H1 (cell line): ENCODE results near the gene SLC12A5. TPM values are rescaled to one million over a fixed set of nuclear protein-coding genes. Genes with fewer than 3 reads are reported as not detected.

Source experiments
- CTCF ChIA-PET: fragments of 300-600 bp; sonication (Branson Sonifier 250); formaldehyde crosslinking; loops from one replicate; lab custom pipeline; 2021; ENCODE audit not compliant: partially characterized antibody; lab: Charles Lee
- POLR2A ChIA-PET: fragments of 300-600 bp; sonication (Branson Sonifier 250); formaldehyde crosslinking; loops from one replicate; lab custom pipeline; 2021; ENCODE audit warnings: inconsistent platforms; ENCODE audit not compliant: partially characterized antibody; lab: Charles Lee
- DNase-seq, 2 experiments: peaks; one replicate each; pipeline versions ENCODE4 v3.0.0 to v3.0.0-alpha.2; 2010 to 2022; ENCODE audit warnings: low spot score in 2 of 2, low read depth in 1 of 2, mixed read lengths in 1 of 2
- FAIRE-seq: peaks from 2 replicates; lab custom pipeline; 2011; peaks lifted over from hg19 to GRCh38; lab: Jason Lieb, UNC
- H2AFZ ChIP-seq: 2 replicates; pipeline ENCODE4 v1.8.1; 2012; ENCODE audit warnings: low read length, inconsistent platforms
- H2AK5ac ChIP-seq: 2 replicates; pipeline ENCODE4 v1.6.1; 2013; ENCODE audit warnings: low read depth, low read length
- H2BK120ac ChIP-seq: replicated peaks from 2 replicates; pipeline ENCODE3; 2013; ENCODE audit warnings: low read depth, low read length, inconsistent platforms
- H2BK12ac ChIP-seq: 2 replicates; pipeline ENCODE4 v1.6.1; 2013; ENCODE audit warnings: low read depth, low read length
- H2BK15ac ChIP-seq: 2 replicates; pipeline ENCODE4 v1.6.1; 2013; ENCODE audit warnings: low read length
- H2BK20ac ChIP-seq: 2 replicates; pipeline ENCODE4 v1.6.1; 2013; ENCODE audit warnings: low read length
- H2BK5ac ChIP-seq: 2 replicates; pipeline ENCODE4 v1.6.1; 2013; ENCODE audit warnings: low read depth, low read length
- H3K14ac ChIP-seq: 2 replicates; pipeline ENCODE4 v1.6.1; 2013; ENCODE audit warnings: inconsistent platforms; ENCODE audit not compliant: insufficient read length
- H3K18ac ChIP-seq: 2 replicates; pipeline ENCODE4 v1.6.1; 2013; ENCODE audit warnings: low read length; ENCODE audit errors: extremely low read depth
- H3K23ac ChIP-seq: 2 replicates; pipeline ENCODE4 v1.6.1; 2013; ENCODE audit warnings: inconsistent platforms; ENCODE audit not compliant: insufficient read length
- H3K23me2 ChIP-seq: 2 replicates; pipeline ENCODE4 v1.6.1; 2013; ENCODE audit warnings: low read depth, low read length
- H3K27ac ChIP-seq: 2 replicates; pipeline ENCODE4 v1.6.1; 2011; ENCODE audit warnings: low read depth, low read length, inconsistent platforms
- H3K27me3 ChIP-seq, 4 experiments: replicated peaks in 1 of 4; 1 replicate in 1 of 4; 2 replicates in 3 of 4; pipeline versions ENCODE4 v1.6.1 to v1.8.1; 2011 to 2013; ENCODE audit warnings: low read length in 3 of 4, mild to moderate bottlenecking in 3 of 4, inconsistent platforms in 2 of 4, mixed read lengths in 2 of 4, moderate library complexity in 1 of 4; ENCODE audit not compliant: control insufficient read depth in 3 of 4, insufficient read depth in 3 of 4; ENCODE audit errors: extremely low read depth in 1 of 4
- H3K36me3 ChIP-seq, 4 experiments: 2 replicates each; pipeline versions ENCODE4 v1.6.1 to v1.8.1; 2011 to 2013; ENCODE audit warnings: mild to moderate bottlenecking in 4 of 4, low read length in 3 of 4, moderate library complexity in 2 of 4, control low read depth in 1 of 4, inconsistent platforms in 1 of 4; ENCODE audit not compliant: insufficient read depth in 4 of 4, control insufficient read depth in 2 of 4
- H3K4ac ChIP-seq: replicated peaks from 2 replicates; pipeline ENCODE3; 2013; ENCODE audit warnings: low read length, low read depth, mixed read lengths, inconsistent platforms; ENCODE audit not compliant: insufficient read length
- H3K4me1 ChIP-seq, 4 experiments: replicated peaks in 1 of 4; 1 replicate in 1 of 4; 2 replicates in 3 of 4; pipeline versions ENCODE4 v1.6.1 to v1.8.1; 2011 to 2013; ENCODE audit warnings: low read length in 3 of 4, inconsistent platforms in 2 of 4, mixed read lengths in 1 of 4; ENCODE audit not compliant: insufficient read depth in 4 of 4, control insufficient read depth in 3 of 4
- H3K4me2 ChIP-seq, 2 experiments: 2 replicates each; pipeline versions ENCODE4 v1.6.1 to v1.8.1; 2011 to 2013; ENCODE audit warnings: low read depth in 2 of 2, low read length in 2 of 2, control low read depth in 1 of 2, inconsistent platforms in 1 of 2, mild to moderate bottlenecking in 1 of 2; ENCODE audit not compliant: insufficient read depth in 1 of 2
- H3K4me3 ChIP-seq, 4 experiments: fragments of 200-600, 300-600 bp in 1 of 4; sonication (generic), shearing (Covaris generic), sonication (Bioruptor Twin) in 1 of 4; 2 replicates each; pipeline versions ENCODE4 v1.5.1 to v1.8.1; 2011 to 2016; ENCODE audit warnings: low read length in 4 of 4, low read depth in 3 of 4, control low read depth in 2 of 4, inconsistent platforms in 2 of 4, mild to moderate bottlenecking in 2 of 4, mixed read lengths in 1 of 4, moderate library complexity in 1 of 4; ENCODE audit not compliant: insufficient read depth in 2 of 4; ENCODE audit errors: extremely low read depth in 1 of 4
- H3K56ac ChIP-seq: replicated peaks from 2 replicates; pipeline ENCODE3; 2013; ENCODE audit warnings: low read depth, mild to moderate bottlenecking, mixed read lengths, low read length, inconsistent platforms; ENCODE audit not compliant: insufficient read length
- H3K79me1 ChIP-seq: 2 replicates; pipeline ENCODE4 v1.6.1; 2013; ENCODE audit warnings: low read depth, low read length, control low read depth
- H3K79me2 ChIP-seq, 2 experiments: 2 replicates each; pipeline versions ENCODE4 v1.6.1 to v1.8.1; 2012 to 2013; ENCODE audit warnings: low read length in 2 of 2, mild to moderate bottlenecking in 2 of 2, inconsistent platforms in 1 of 2; ENCODE audit not compliant: insufficient read depth in 2 of 2, control insufficient read depth in 1 of 2
- H3K9ac ChIP-seq, 4 experiments: replicated peaks in 1 of 4; 1 replicate in 1 of 4; 2 replicates in 3 of 4; pipeline versions ENCODE4 v1.6.1 to v1.8.1; 2011 to 2013; ENCODE audit warnings: low read depth in 3 of 4, low read length in 3 of 4, control low read depth in 2 of 4, mild to moderate bottlenecking in 2 of 4, moderate library complexity in 2 of 4, inconsistent platforms in 1 of 4; ENCODE audit errors: extremely low read depth in 1 of 4
- H3K9me3 ChIP-seq, 2 experiments: 2 replicates each; pipeline versions ENCODE4 v1.6.1 to v1.8.1; 2012 to 2013; ENCODE audit warnings: mild to moderate bottlenecking in 2 of 2, moderate library complexity in 2 of 2, control low read depth in 1 of 2, inconsistent platforms in 1 of 2, low read depth in 1 of 2, low read length in 1 of 2, mixed read lengths in 1 of 2; ENCODE audit not compliant: insufficient read depth in 2 of 2
- H4K20me1 ChIP-seq, 2 experiments: replicated peaks in 1 of 2; 2 replicates each; pipeline versions ENCODE3 to v1.8.1; 2011 to 2013; ENCODE audit warnings: inconsistent platforms in 2 of 2, low read length in 2 of 2, mild to moderate bottlenecking in 1 of 2; ENCODE audit not compliant: insufficient read depth in 2 of 2, control insufficient read depth in 1 of 2
- H4K5ac ChIP-seq: 2 replicates; pipeline ENCODE4 v1.6.1; 2013; ENCODE audit warnings: low read length, low read depth, mixed read lengths, inconsistent platforms; ENCODE audit not compliant: insufficient read length
- H4K8ac ChIP-seq: 2 replicates; pipeline ENCODE4 v1.8.0; 2013; ENCODE audit warnings: mild to moderate bottlenecking, moderate library complexity, low read length, inconsistent platforms; ENCODE audit not compliant: insufficient read depth; ENCODE audit errors: extremely low read depth
- H4K91ac ChIP-seq: replicated peaks from 2 replicates; pipeline ENCODE3; 2013; ENCODE audit warnings: low read length, mixed read lengths, inconsistent platforms; ENCODE audit not compliant: insufficient read length
- BACH1 ChIP-seq: IDR thresholded peaks from 2 replicates; pipeline ENCODE4 v1.6.1; 2012; ENCODE audit warnings: low read length, improper control_type of control experiment
- SUZ12 ChIP-seq: fragments of 200-600 bp; sonication (generic); IDR thresholded peaks from 2 replicates; pipeline ENCODE4 v1.6.1; 2012; ENCODE audit warnings: mild to moderate bottlenecking, inconsistent platforms, low read length, moderate library complexity, mixed read lengths
- WGBS, 2 experiments: shearing (Covaris generic) in 1 of 2; methylation state at CpG; one replicate each; pipeline versions ENCODE4 v1.1.6 to v1.1.7; 2013 to 2015; ENCODE audit warnings: low lambda C conversion rate in 2 of 2, mixed read lengths in 2 of 2, inconsistent platforms in 1 of 2, low coverage in 1 of 2, missing lambda C conversion rate in 1 of 2; ENCODE audit not compliant: insufficient replicate concordance in 2 of 2, insufficient coverage in 1 of 2, insufficient read length in 1 of 2; ENCODE audit errors: extremely low coverage in 1 of 2, missing lambda C conversion rate in 1 of 2; 5-methylcytosine and 5-hydroxymethylcytosine counted together
- polyA plus RNA-seq, 7 experiments: library from polyadenylated mRNA; depleted of rRNA in 3 of 7; stranded (reverse) in 5 of 7; unstranded in 2 of 7; fragments of >200 nt in 5 of 7; fragments of 200-250 nt in 2 of 7; gene quantifications; 1 replicate in 5 of 7; 2 replicates in 1 of 7; 4 replicates in 1 of 7; pipeline versions ENCODE4 v1.2.1 to v1.2.3, GENCODE V29; 2011 to 2013; ENCODE audit warnings: missing spikeins in 2 of 7, mixed read lengths in 2 of 7
- total RNA-seq: library from RNA; stranded (reverse); fragmentation: NEBNext Ultra II Directional; extraction: Animal tissue kit (Norgen Biotek cat#: 25700); gene quantifications from 2 replicates; pipeline ENCODE4 v1.2.1, GENCODE V29; 2021

SLC12A5 gene
- total and polyA plus RNA-seq, 2 of the 8 experiments (the other 6 are each of a cell fraction or from before 2014, with no cell fraction given) = 1.9 to 7.3 TPM

DNA sequence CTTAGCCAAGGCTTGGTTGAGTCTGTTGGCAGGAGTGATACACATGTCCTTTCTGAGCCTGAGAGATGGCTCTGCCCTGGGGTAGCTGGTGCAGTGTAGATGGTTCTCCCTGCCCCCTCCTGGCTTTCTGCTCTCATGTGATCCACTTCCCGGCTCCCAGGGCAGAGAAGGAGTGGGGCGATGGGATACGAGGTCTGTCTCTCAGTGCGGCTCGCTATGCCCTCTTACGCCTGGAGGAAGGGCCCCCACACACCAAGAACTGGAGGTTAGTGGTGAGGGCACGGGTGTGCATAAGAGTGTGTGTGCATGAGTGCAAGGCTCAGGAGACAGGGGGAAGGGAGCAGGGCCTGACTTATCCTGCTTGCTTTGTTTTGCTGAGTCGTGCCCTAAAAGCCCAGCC, 18.8 kb downstream of the SLC12A5 start:
- H3K14ac ChIP-seq = no peak overlapping the region
- peaks cover 0 to 6% (median under 1%) of the 10 kb centered on the region in 4 experiments; a peak in 3 of 7 replicates for H3K27me3 ChIP-seq
- no peaks in the 10 kb centered on the region for H3K23me2 ChIP-seq
- ChIA-PET CTCF (interaction anchor here (0.9 to 2.0 kb wide), 5 partner anchors 11 to 30 kb away, joined by 3 to 12 read pairs (median 3); partner anchors contain the start of gene SLC12A5), POLR2A (no interaction called here)
- no peak overlapping the region for H3K9ac ChIP-seq
- 83% methylated on average over 7 of the region's 8 CpGs; no CpG with 5 or more reads in 1 of the 2 experiments for WGBS, 2 experiments
- H3K56ac ChIP-seq = no peak overlapping the region
- no peak overlapping the region for H2BK12ac ChIP-seq
- no peaks in the 10 kb centered on the region for H3K36me3 ChIP-seq
- no peak overlapping the region; the same call in 1 of the 2 replicates for H4K8ac ChIP-seq
- H3K4ac ChIP-seq = no peak overlapping the region
- no peaks in the 10 kb centered on the region for H4K20me1 ChIP-seq
- no peak overlapping the region for H3K4me2 ChIP-seq
- no peak for DNase-seq
- no peak overlapping the region for H4K91ac ChIP-seq
- no peak overlapping the region for H3K23ac ChIP-seq
- 0 out of 7 replicates have a peak, but pooled peaks cover 0 to 3% (median 0%) of the 10 kb centered on the region in 4 experiments for H3K4me1 ChIP-seq
- H3K4me3 ChIP-seq = no peak overlapping the region
- H2AK5ac ChIP-seq = no peak overlapping the region
- H2BK15ac ChIP-seq = no peak overlapping the region
- no peak overlapping the region for H2BK5ac ChIP-seq
- TF ChIP-seq BACH1 (0 out of 2 replicates have a peak, but pooled peaks have one; percentile 28), SUZ12 (no peak)
- TF ChIP-seq, all 59 proteins: peak for 1
- H3K79me2 ChIP-seq = no peaks in the 10 kb centered on the region
- no peak overlapping the region for H2AFZ ChIP-seq
- no peak for FAIRE-seq
- H3K9me3 ChIP-seq = no peaks in the 10 kb centered on the region
- H3K18ac ChIP-seq = no peak overlapping the region
- H2BK20ac ChIP-seq = no peak overlapping the region
- no peak overlapping the region for H3K27ac ChIP-seq
- no peak overlapping the region for H2BK120ac ChIP-seq
- H3K79me1 ChIP-seq = no peaks in the 10 kb centered on the region
- no peak overlapping the region for H4K5ac ChIP-seq
